Measurements from ENCODE around the gene PHB1. TPM values are rescaled to one million over a fixed set of nuclear protein-coding genes. Genes with fewer than 3 reads are reported as not detected.
"Not testable (repeated sequence)": the region's sequence is repeated elsewhere in the genome, so short reads cannot be mapped to it uniquely, and the experiment has no call there.

PHB1 gene
- total RNA-seq, 2 donors from 2014 or later = 227 to 263 TPM

GRCh38 chr17:49369089-49369488, 45.6 kb downstream of the PHB1 start:
- H3K27me3 Mint-ChIP-seq (ENCODE audit: insufficient read depth) = peaks cover 2% of the 10 kb centered on the region
- H3K36me3 ChIP-seq (ENCODE audit: control insufficient read depth, insufficient read depth, low read length) = no peaks in the 10 kb centered on the region
- no peak for DNase-seq
- no peaks in the 10 kb centered on the region for H3K36me3 Mint-ChIP-seq (ENCODE audit: low read depth)
- H3K27me3 ChIP-seq (ENCODE audit: control insufficient read depth, insufficient read depth, low read length, poor library complexity, severe bottlenecking) = no peaks in the 10 kb centered on the region
- no peak overlapping the region for H3K9ac ChIP-seq (ENCODE audit: extremely low read depth, low read length, poor library complexity, severe bottlenecking)
- H3K9me3 ChIP-seq (ENCODE audit: control insufficient read depth, low read length) = no peaks in the 10 kb centered on the region
- H3K4me3 ChIP-seq (ENCODE audit: low read length) = no peak overlapping the region
- H3K4me1 ChIP-seq (ENCODE audit: control insufficient read depth, insufficient read depth, low read length) = peaks cover 3% of the 10 kb centered on the region
- peaks cover 25% of the 10 kb centered on the region for H3K4me1 Mint-ChIP-seq
- no peak overlapping the region for H3K4me3 Mint-ChIP-seq
- no peaks in the 10 kb centered on the region for H3K9me3 Mint-ChIP-seq
- TF ChIP-seq CTCF (conservative IDR thresholded peaks at IDR 0.05) = no peak
- WGBS, 2 experiments (ENCODE audit: insufficient coverage in 1 of 2, insufficient read length in 1 of 2) = 82 to 100% methylated on average over 1 of the region's 1 CpG
- no peak overlapping the region for H3K27ac ChIP-seq (ENCODE audit: low read depth, low read length)
- no peak overlapping the region for H3K27ac Mint-ChIP-seq

DNA sequence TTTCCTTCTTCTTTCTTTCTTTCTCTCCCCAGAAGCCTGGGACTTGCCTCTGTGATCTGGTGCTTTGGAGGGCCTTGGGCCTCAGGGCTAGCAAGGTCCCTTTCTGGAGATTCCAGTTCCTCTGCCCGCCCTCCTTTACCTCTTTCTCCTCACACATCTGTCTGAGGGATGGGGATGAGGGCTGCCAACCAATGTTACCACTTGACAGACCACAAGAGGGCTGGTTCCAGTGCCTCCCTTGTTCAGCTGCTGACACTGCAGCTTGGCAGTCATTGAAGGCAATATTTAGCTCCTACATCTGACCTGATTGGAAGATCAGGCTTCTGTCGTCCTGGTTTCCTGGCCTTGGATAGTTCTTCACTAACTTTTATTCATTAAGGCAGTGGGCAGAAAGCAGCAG, 49.0 kb downstream of the PHB1 start:
- Mint-ChIP-seq H3K27me3 (ENCODE audit: insufficient read depth) (peaks cover 2% of the 10 kb centered on the region), H3K9me3 (no peaks in the 10 kb centered on the region), H3K36me3 (ENCODE audit: low read depth) (no peaks in the 10 kb centered on the region), H3K4me1 (peaks cover 25% of the 10 kb centered on the region), H3K4me3 (no peak overlapping the region), H3K27ac (no peak overlapping the region)
- Histone ChIP-seq H3K9me3 (ENCODE audit: control insufficient read depth, low read length) (no peaks in the 10 kb centered on the region), H3K4me3 (ENCODE audit: low read length) (no peak overlapping the region), H3K27me3 (ENCODE audit: control insufficient read depth, insufficient read depth, low read length, poor library complexity, severe bottlenecking) (no peaks in the 10 kb centered on the region), H3K36me3 (ENCODE audit: control insufficient read depth, insufficient read depth, low read length) (no peaks in the 10 kb centered on the region), H3K9ac (ENCODE audit: extremely low read depth, low read length, poor library complexity, severe bottlenecking) (no peak overlapping the region), H3K27ac (ENCODE audit: low read depth, low read length) (no peak overlapping the region), H3K4me1 (ENCODE audit: control insufficient read depth, insufficient read depth, low read length) (no peaks in the 10 kb centered on the region)
- DNase-seq = peak; percentile 88
- TF ChIP-seq CTCF (conservative IDR thresholded peaks at IDR 0.05) = peak; percentile 68
- 20 to 69% methylated on average over 1 to 2 of the region's 2 CpGs for WGBS, 2 experiments (ENCODE audit: insufficient coverage in 1 of 2, insufficient read length in 1 of 2)

DNA sequence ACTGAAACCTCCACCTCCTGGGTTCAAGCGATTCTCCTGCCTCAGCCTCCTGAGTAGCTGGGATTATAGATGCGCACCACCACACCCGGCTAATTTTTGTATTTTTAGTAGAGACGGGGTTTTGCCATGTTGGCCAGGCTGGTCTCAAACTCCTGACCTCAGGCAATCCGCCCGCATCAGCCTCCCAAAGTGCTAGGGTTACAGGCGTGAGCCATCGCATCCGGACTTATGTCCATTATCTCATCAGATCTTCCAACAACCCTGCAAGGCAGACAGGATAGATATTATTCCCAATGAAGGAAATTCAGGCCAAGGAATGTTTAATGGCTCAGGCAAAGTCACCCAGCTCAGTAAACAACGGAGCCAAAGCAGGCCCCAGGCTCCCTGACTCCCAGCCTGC, 49.6 kb downstream of the PHB1 start:
- H3K27ac Mint-ChIP-seq; H3K4me3 Mint-ChIP-seq; H3K27me3 Mint-ChIP-seq (ENCODE audit: insufficient read depth); H3K4me1 ChIP-seq (ENCODE audit: control insufficient read depth, insufficient read depth, low read length); H3K9me3 Mint-ChIP-seq; H3K9me3 ChIP-seq (ENCODE audit: control insufficient read depth, low read length); H3K27me3 ChIP-seq (ENCODE audit: control insufficient read depth, insufficient read depth, low read length, poor library complexity, severe bottlenecking); H3K36me3 Mint-ChIP-seq (ENCODE audit: low read depth); H3K27ac ChIP-seq (ENCODE audit: low read depth, low read length); DNase-seq; H3K36me3 ChIP-seq (ENCODE audit: control insufficient read depth, insufficient read depth, low read length); H3K4me3 ChIP-seq (ENCODE audit: low read length); H3K9ac ChIP-seq (ENCODE audit: extremely low read depth, low read length, poor library complexity, severe bottlenecking): not testable (repeated sequence)
- 90 to 95% methylated on average over 7 to 10 of the region's 10 CpGs for WGBS, 2 experiments (ENCODE audit: insufficient coverage in 1 of 2, insufficient read length in 1 of 2)
- peaks cover 30% of the 10 kb centered on the region for H3K4me1 Mint-ChIP-seq

DNA sequence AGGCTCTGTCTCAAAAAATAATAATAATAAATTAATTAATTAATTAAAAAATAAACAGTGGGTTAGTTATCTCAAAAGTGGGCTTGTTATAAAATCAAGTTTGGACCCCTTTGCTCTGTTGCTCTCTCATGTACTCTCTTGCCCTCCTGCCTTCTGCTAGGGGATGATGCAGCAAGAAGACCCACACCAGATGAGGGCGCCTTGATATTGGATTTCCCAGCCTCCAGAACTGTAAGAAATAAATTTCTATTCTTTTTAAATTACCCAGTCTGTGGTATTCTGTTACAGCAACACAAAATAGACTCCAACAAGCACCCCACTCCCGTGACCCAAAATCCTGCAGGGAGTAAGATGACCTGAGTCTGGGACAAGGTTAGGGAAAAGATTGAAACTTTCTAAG, 50.6 kb downstream of the PHB1 start:
- 100% methylated on average over 2 of the region's 2 CpGs for WGBS, 2 experiments (ENCODE audit: insufficient coverage in 1 of 2, insufficient read length in 1 of 2)
- H3K9me3 Mint-ChIP-seq = no peaks in the 10 kb centered on the region

More for the DNA sequence above, 50.6 kb downstream of the PHB1 start:
- Mint-ChIP-seq H3K27me3 (ENCODE audit: insufficient read depth) (peaks cover 2% of the 10 kb centered on the region), H3K4me3 (no peak overlapping the region), H3K27ac (no peak overlapping the region), H3K4me1 (peaks cover 36% of the 10 kb centered on the region), H3K36me3 (ENCODE audit: low read depth) (no peaks in the 10 kb centered on the region)
- no peak overlapping the region for H3K4me3 ChIP-seq (ENCODE audit: low read length)
- no peaks in the 10 kb centered on the region for H3K36me3 ChIP-seq (ENCODE audit: control insufficient read depth, insufficient read depth, low read length)
- no peak overlapping the region for H3K9ac ChIP-seq (ENCODE audit: extremely low read depth, low read length, poor library complexity, severe bottlenecking)
- TF ChIP-seq CTCF (conservative IDR thresholded peaks at IDR 0.05) = no peak
- H3K9me3 ChIP-seq (ENCODE audit: control insufficient read depth, low read length) = no peaks in the 10 kb centered on the region
- no peaks in the 10 kb centered on the region for H3K4me1 ChIP-seq (ENCODE audit: control insufficient read depth, insufficient read depth, low read length)
- no peak overlapping the region for H3K27ac ChIP-seq (ENCODE audit: low read depth, low read length)
- peak; percentile 42 for DNase-seq
- H3K27me3 ChIP-seq (ENCODE audit: control insufficient read depth, insufficient read depth, low read length, poor library complexity, severe bottlenecking) = no peaks in the 10 kb centered on the region

All from endodermal cell (in vitro differentiated cells).